Esophagus muscularis mucosa (tissue), 4 donors: ENCODE results near the gene BCL3. TPM values are rescaled to one million over a fixed set of nuclear protein-coding genes. Genes with fewer than 3 reads are reported as not detected.

Experiments used
- DNase-seq: peaks from one replicate; pipeline ENCODE4 v3.0.0-alpha.2; 2017; ENCODE audit errors: extremely low spot score
- H3K27ac ChIP-seq, 4 donors: fragments of 200-600 bp; sonication (generic); replicated peaks in 1 of 4; 1 replicate in 3 of 4; 2 replicates in 1 of 4; pipeline ENCODE4 v1.5.1; 2016 to 2019; ENCODE audit warnings: mild to moderate bottlenecking in 1 of 4
- H3K27me3 ChIP-seq, 4 donors: fragments of 200-600 bp; sonication (generic); one replicate each; pipeline versions ENCODE4 v1.5.1 to v1.6.0; 2016 to 2019
- H3K36me3 ChIP-seq, 4 donors: fragments of 200-600 bp; sonication (generic); one replicate each; pipeline ENCODE4 v1.5.1; 2016 to 2019
- H3K4me1 ChIP-seq, 4 donors: fragments of 200-600 bp; sonication (generic); one replicate each; pipeline ENCODE4 v1.5.1; 2016 to 2019
- H3K4me3 ChIP-seq, 4 donors: fragments of 200-600 bp; sonication (generic); 1 replicate in 2 of 4; 2 replicates in 2 of 4; pipeline ENCODE4 v1.5.1; 2016 to 2019; ENCODE audit warnings: mild to moderate bottlenecking in 4 of 4, moderate library complexity in 1 of 4
- H3K9me3 ChIP-seq, 4 donors: fragments of 200-600 bp; sonication (generic); 1 replicate in 3 of 4; 2 replicates in 1 of 4; pipeline ENCODE4 v1.5.1; 2016 to 2019
- EP300 ChIP-seq: sonication (generic); formaldehyde crosslinking; IDR thresholded peaks from one replicate; pipeline ENCODE4 v1.6.1; 2017; ENCODE audit warnings: antibody characterized with exemption
- POLR2A ChIP-seq: fragments of 450-650 bp; IDR thresholded peaks from one replicate; pipeline ENCODE4 v1.6.1; 2017; ENCODE audit warnings: antibody characterized with exemption, moderate library complexity, mild to moderate bottlenecking, low read depth
- POLR2AphosphoS5 ChIP-seq, 2 donors: sonication (generic); formaldehyde crosslinking; IDR thresholded peaks; one replicate each; pipeline ENCODE4 v1.6.1; 2017; ENCODE audit warnings: antibody characterized with exemption in 2 of 2
- WGBS: methylation state at CpG from one replicate; pipeline ENCODE4 v1.1.5; 2018; 5-methylcytosine and 5-hydroxymethylcytosine counted together
- intact Hi-C: fragments of 100-400 bp; cut with DNase I; formaldehyde crosslinking; loops from one replicate; pipeline ENCODE4 v1.15.1; 2023
- total RNA-seq, 4 donors: library from RNA; depleted of rRNA; stranded (reverse); fragments of >200 nt; gene quantifications; one replicate each; pipeline versions ENCODE4 v1.1.0 to v1.2.1, GENCODE V29; 2016
- TF ChIP-seq, protein P1 (sequence below), 3 experiments: fragments of 200-600 bp in 2 of 3; fragments of 450-650 bp in 1 of 3; sonication (generic) in 2 of 3; IDR thresholded peaks; one replicate each; pipeline ENCODE4 v1.5.1; 2017 to 2019; ENCODE audit warnings: antibody characterized with exemption in 3 of 3, mild to moderate bottlenecking in 2 of 3, moderate library complexity in 1 of 3

The BCL3 gene
- total RNA-seq, 4 donors from 2014 or later: 10.0 to 147 (median 20.2) TPM

DNA sequence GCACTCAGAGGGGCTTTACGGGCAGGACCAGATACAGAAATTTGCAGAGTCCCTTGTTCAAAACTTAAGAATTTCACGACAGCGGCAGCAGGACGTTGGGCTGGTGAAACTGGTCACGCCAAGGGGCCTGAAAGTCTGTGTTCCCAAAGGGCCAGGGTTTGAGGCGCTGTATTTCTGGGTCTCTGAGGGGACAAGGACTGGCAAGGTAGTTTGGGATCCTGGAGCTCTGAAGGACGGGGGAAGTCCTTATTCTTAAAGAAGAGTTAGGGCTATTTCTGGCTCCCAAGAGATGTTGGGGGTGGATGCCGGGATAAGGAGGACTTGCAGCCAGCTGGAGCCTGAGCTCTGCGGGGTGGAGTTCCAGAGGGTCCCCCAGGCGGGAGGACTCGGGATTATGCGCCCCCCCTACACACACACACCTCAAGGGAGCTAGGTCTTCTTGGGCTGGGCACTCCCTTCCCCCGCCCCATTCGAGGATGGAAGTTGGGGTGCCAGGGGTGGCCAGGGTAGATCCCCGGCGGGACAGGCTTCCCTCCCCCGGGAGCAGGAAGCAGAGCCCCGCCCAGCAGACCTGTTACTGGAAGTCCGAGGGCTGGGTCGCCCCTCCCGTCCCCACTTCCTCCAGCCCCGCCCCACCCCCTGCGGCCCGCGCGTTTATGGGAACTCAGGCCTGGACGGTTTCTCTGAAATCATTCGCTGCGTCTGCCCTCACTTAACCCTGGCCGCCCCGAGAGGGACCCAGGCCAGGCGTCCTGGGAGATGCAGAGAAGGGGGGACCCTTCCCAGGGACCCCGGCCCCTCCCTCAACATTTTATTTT lies 5.6 kb downstream of the BCL3 start:
- intact Hi-C loops: no loop called here
- peak overlapping the region; percentile 51 to 75 (median 56) for H3K4me3 ChIP-seq
- DNase-seq: peak; percentile 99
- TF ChIP-seq, protein P1, sequence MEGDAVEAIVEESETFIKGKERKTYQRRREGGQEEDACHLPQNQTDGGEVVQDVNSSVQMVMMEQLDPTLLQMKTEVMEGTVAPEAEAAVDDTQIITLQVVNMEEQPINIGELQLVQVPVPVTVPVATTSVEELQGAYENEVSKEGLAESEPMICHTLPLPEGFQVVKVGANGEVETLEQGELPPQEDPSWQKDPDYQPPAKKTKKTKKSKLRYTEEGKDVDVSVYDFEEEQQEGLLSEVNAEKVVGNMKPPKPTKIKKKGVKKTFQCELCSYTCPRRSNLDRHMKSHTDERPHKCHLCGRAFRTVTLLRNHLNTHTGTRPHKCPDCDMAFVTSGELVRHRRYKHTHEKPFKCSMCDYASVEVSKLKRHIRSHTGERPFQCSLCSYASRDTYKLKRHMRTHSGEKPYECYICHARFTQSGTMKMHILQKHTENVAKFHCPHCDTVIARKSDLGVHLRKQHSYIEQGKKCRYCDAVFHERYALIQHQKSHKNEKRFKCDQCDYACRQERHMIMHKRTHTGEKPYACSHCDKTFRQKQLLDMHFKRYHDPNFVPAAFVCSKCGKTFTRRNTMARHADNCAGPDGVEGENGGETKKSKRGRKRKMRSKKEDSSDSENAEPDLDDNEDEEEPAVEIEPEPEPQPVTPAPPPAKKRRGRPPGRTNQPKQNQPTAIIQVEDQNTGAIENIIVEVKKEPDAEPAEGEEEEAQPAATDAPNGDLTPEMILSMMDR (IDR thresholded peaks at IDR 0.05): no peak
- peak; percentile 84 for TF ChIP-seq EP300
- peak; percentile 58 to 82 for TF ChIP-seq POLR2AphosphoS5 (IDR thresholded peaks at IDR 0.05)
- TF ChIP-seq POLR2A: peak; percentile 31
- H3K9me3 ChIP-seq: no peaks in the 10 kb centered on the region
- peaks cover 77 to 100% (median 99%) of the 10 kb centered on the region in 4 donors for H3K4me1 ChIP-seq
- peaks cover 0 to 67% (median 38%) of the 10 kb centered on the region in 4 donors for H3K36me3 ChIP-seq
- peak overlapping the region; percentile 89 to 95 (median 90) for H3K27ac ChIP-seq
- WGBS: 7% methylated on average over 21 of the region's 33 CpGs
- H3K27me3 ChIP-seq: no peaks in the 10 kb centered on the region

DNA sequence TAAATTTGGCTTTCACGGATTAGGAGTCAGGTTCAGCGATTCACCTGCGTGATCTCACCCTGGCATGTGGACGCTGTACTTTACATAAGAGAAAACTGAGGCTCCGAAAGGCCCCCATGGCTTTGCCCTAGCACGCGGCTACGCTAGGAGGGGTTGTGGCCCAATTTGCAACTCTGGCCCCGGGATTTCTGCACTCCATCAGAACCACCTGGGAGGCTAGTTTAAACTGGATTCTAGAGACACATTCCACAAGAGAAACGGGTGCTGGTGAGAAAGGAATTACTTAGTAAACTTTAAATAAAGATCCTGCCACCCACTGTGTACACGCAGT lies 6.2 kb downstream of the BCL3 start:
- H3K4me3 ChIP-seq: peak overlapping the region; percentile 51 to 75 (median 56)
- intact Hi-C loops: no loop called here
- TF ChIP-seq EP300 (no peak), POLR2A (no peak), POLR2AphosphoS5 (IDR thresholded peaks at IDR 0.05) (no peak)
- TF ChIP-seq, protein P1 (IDR thresholded peaks at IDR 0.05): no peak
- DNase-seq: no peak
- no peaks in the 10 kb centered on the region for H3K27me3 ChIP-seq
- peaks cover 4 to 73% (median 44%) of the 10 kb centered on the region in 4 donors for H3K36me3 ChIP-seq
- H3K4me1 ChIP-seq: peaks cover 77 to 100% (median 95%) of the 10 kb centered on the region in 4 donors
- H3K9me3 ChIP-seq: no peaks in the 10 kb centered on the region
- 57% methylated on average over 11 of the region's 11 CpGs for WGBS
- H3K27ac ChIP-seq: peak overlapping the region; percentile 89 to 95 (median 90)

DNA sequence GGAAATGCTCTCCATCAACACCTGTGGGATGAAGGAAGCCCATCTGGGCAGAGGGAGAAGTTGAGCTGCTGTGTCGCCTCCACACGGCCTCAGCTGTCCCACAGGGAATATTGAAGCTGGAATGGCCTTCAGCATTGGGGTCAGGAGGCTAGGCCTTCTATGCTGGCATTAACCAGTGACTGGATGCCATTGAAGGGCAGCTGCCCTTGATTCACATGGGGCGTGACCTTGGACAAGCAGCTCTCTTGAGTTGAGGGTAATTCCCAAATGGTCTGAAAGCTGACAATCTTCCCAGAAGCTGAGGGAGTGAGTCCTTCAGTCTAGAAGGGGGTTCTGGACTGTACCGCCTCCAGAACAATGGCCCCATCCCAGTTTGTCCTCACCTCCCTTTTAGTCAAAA lies 6.7 kb downstream of the BCL3 start:
- peaks cover 7 to 73% (median 49%) of the 10 kb centered on the region in 4 donors for H3K36me3 ChIP-seq
- WGBS: 83% methylated on average over 3 of the region's 4 CpGs
- peaks cover 73 to 97% (median 90%) of the 10 kb centered on the region in 4 donors for H3K4me1 ChIP-seq
- TF ChIP-seq POLR2AphosphoS5 (IDR thresholded peaks at IDR 0.05) (no peak), POLR2A (no peak), EP300 (no peak)
- TF ChIP-seq, protein P1 (IDR thresholded peaks at IDR 0.05): no peak
- intact Hi-C loops: no loop called here
- H3K4me3 ChIP-seq: peak overlapping the region in 2 of 4 donors; percentile 60 to 75
- H3K9me3 ChIP-seq: no peaks in the 10 kb centered on the region
- DNase-seq: no peak
- peak overlapping the region; percentile 89 to 95 (median 90) for H3K27ac ChIP-seq
- H3K27me3 ChIP-seq: no peaks in the 10 kb centered on the region

DNA sequence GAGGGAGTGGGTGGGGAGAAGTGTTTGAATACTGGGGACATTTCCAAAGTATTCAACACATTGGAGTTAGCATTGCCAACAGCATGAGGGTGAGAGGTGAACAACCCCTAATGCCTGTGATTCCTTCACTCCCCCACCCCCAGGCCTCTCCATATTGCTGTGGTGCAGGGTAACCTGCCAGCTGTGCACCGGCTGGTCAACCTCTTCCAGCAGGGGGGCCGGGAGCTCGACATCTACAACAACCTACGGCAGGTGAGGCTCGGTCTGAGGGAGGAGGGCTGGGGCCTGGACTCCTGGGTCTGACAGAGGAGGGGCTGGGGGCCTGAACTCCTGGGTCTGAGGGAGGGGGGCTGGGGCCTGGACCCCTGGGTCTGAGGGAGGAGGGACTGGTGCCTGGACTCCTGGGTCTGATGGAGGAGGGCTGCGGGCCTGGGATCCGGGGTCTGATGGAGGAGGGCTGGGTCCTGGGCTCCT lies 7.6 kb downstream of the BCL3 start:
- Histone ChIP-seq H3K27ac (peak overlapping the region; percentile 89 to 95 (median 90)), H3K36me3 (peaks cover 7 to 73% (median 53%) of the 10 kb centered on the region in 4 donors), H3K27me3 (no peaks in the 10 kb centered on the region), H3K9me3 (no peaks in the 10 kb centered on the region), H3K4me1 (peaks cover 66 to 88% (median 80%) of the 10 kb centered on the region in 4 donors), H3K4me3 (no peak overlapping the region)
- no peak for TF ChIP-seq POLR2A
- TF ChIP-seq, protein P1 (IDR thresholded peaks at IDR 0.05): no peak
- no peak for TF ChIP-seq POLR2AphosphoS5 (IDR thresholded peaks at IDR 0.05)
- TF ChIP-seq EP300: no peak
- intact Hi-C loops: no loop called here
- 100% methylated on average over 2 of the region's 7 CpGs for WGBS
- DNase-seq: no peak
